Mammary epithelial cell (primary cell): Measurements from ENCODE around the gene MKRN1.

Experiments
- EZH2 ChIP-seq: IDR thresholded peaks from 2 replicates; pipeline ENCODE4 v1.6.1; 2012; ENCODE audit warnings: low read length, inconsistent platforms, borderline replicate concordance
- TF ChIP-seq, protein P1 (sequence below), 2 donors: IDR thresholded peaks in 1 of 2; conservative IDR thresholded peaks in 1 of 2; 2 replicates each; pipeline ENCODE4 v1.5.1; 2011 to 2012; ENCODE audit warnings: inconsistent platforms in 2 of 2, low read length in 2 of 2, mild to moderate bottlenecking in 2 of 2, control low read depth in 1 of 2, low read depth in 1 of 2; ENCODE audit not compliant: insufficient read depth in 1 of 2; ENCODE audit errors: extremely low read depth in 1 of 2

DNA sequence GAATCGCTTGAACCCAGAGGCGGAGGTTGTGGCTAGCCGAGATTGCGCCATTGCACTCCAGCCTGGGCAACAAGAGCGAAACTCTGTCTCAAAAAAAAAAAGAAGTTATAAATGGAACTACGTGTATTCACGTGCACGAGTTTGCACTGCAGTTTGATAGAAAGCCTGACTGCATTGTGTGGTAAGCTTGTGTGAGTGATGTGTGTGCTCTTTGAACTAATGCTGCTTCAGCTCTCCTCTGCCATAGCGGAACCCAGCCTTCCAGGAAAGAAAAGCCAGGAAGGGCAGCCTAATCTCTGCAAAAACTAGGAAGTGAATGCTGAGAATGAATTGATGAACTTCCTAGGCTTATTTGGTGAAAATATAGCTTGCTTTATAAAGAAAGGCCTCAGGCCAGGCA, 15.6 kb upstream of the MKRN1 start:
- TF ChIP-seq, protein P1, sequence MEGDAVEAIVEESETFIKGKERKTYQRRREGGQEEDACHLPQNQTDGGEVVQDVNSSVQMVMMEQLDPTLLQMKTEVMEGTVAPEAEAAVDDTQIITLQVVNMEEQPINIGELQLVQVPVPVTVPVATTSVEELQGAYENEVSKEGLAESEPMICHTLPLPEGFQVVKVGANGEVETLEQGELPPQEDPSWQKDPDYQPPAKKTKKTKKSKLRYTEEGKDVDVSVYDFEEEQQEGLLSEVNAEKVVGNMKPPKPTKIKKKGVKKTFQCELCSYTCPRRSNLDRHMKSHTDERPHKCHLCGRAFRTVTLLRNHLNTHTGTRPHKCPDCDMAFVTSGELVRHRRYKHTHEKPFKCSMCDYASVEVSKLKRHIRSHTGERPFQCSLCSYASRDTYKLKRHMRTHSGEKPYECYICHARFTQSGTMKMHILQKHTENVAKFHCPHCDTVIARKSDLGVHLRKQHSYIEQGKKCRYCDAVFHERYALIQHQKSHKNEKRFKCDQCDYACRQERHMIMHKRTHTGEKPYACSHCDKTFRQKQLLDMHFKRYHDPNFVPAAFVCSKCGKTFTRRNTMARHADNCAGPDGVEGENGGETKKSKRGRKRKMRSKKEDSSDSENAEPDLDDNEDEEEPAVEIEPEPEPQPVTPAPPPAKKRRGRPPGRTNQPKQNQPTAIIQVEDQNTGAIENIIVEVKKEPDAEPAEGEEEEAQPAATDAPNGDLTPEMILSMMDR (conservative IDR thresholded peaks at IDR 0.05 in 1 of 2, IDR thresholded peaks at IDR 0.05 in 1 of 2; ENCODE audit: extremely low read depth in 1 of 2, insufficient read depth in 1 of 2, low read depth in 1 of 2, low read length in 2 of 2), result no peak
- no peak for TF ChIP-seq EZH2
